B cell (primary cell): ENCODE measurements around the gene SRRM4. TPM values are rescaled to one million over a fixed set of nuclear protein-coding genes. Genes with fewer than 3 reads are reported as not detected.

Experiments
- ATAC-seq: fragments of 200-7000 bp; cut with Tn5 transposase; one replicate; pipeline ENCODE4 v1.10.0; 2021; ENCODE audit warnings: low read depth, mild to moderate bottlenecking, moderate number of reproducible peaks, moderate library complexity
- CTCF ChIA-PET: fragments of 350-600 bp; sonication (Branson Sonifier 250); formaldehyde crosslinking; loops from one replicate; lab custom pipeline; 2021; ENCODE audit warnings: antibody characterized with exemption, inconsistent platforms; lab: Charles Lee
- POLR2A ChIA-PET: fragments of 350-600 bp; sonication (Branson Sonifier 250); formaldehyde crosslinking; loops from one replicate; lab custom pipeline; 2021; ENCODE audit warnings: antibody characterized with exemption; lab: Charles Lee
- DNase-seq: peaks from one replicate; pipeline ENCODE4 v3.0.0; 2013
- H2AFZ ChIP-seq: 2 replicates; pipeline ENCODE4 v1.6.1; 2012; ENCODE audit warnings: mild to moderate bottlenecking, low read depth, low read length; ENCODE audit not compliant: insufficient read depth, poor library complexity, severe bottlenecking
- H3K27ac ChIP-seq, 2 donors: 1 replicate in 1 of 2; 2 replicates in 1 of 2; pipeline ENCODE4 v1.5.1; 2012 to 2013; ENCODE audit warnings: low read length in 2 of 2, mild to moderate bottlenecking in 2 of 2, moderate library complexity in 1 of 2
- H3K27me3 ChIP-seq, 4 experiments: fragments of 200-600 bp in 1 of 4; sonication (generic) in 1 of 4; replicated peaks in 1 of 4; 1 replicate in 2 of 4; 2 replicates in 2 of 4; pipeline versions ENCODE4 v1.6.1 to v1.7.0; 2013 to 2016; ENCODE audit warnings: low read length in 3 of 4, mild to moderate bottlenecking in 2 of 4, mixed read lengths in 1 of 4, moderate library complexity in 1 of 4; ENCODE audit not compliant: insufficient read depth in 4 of 4, control insufficient read depth in 3 of 4; ENCODE audit errors: control extremely low read depth in 1 of 4
- H3K36me3 ChIP-seq, 2 experiments: replicated peaks in 1 of 2; 1 replicate in 1 of 2; 2 replicates in 1 of 2; pipeline versions ENCODE4 v1.6.1 to v1.7.1; 2013; ENCODE audit warnings: low read length in 1 of 2; ENCODE audit not compliant: insufficient read depth in 2 of 2, control insufficient read depth in 1 of 2; ENCODE audit errors: control extremely low read depth in 1 of 2, extremely low read depth in 1 of 2
- H3K4me1 ChIP-seq, 2 donors: fragments of 200-600 bp in 1 of 2; sonication (generic) in 1 of 2; 1 replicate in 1 of 2; 2 replicates in 1 of 2; pipeline versions ENCODE4 v1.5.1 to v1.6.1; 2013 to 2017; ENCODE audit warnings: low read length in 2 of 2; ENCODE audit not compliant: control insufficient read depth in 2 of 2, insufficient read depth in 2 of 2
- H3K4me2 ChIP-seq: replicated peaks from 2 replicates; pipeline ENCODE3; 2012; ENCODE audit warnings: mild to moderate bottlenecking, low read depth, low read length; ENCODE audit not compliant: poor library complexity, severe bottlenecking
- H3K4me3 ChIP-seq, 5 experiments: fragments of 200-600 bp in 1 of 5; sonication (generic) in 1 of 5; 1 replicate in 3 of 5; 2 replicates in 2 of 5; pipeline versions ENCODE4 v1.5.1 to v1.7.0; 2011 to 2016; ENCODE audit warnings: low read length in 4 of 5, mild to moderate bottlenecking in 4 of 5, low read depth in 2 of 5, control low read depth in 1 of 5, moderate library complexity in 1 of 5; ENCODE audit not compliant: insufficient read depth in 1 of 5; ENCODE audit errors: control extremely low read depth in 1 of 5, extremely low read depth in 1 of 5
- H3K79me2 ChIP-seq: fragments of 200-600 bp; sonication (generic); one replicate; pipeline ENCODE4 v1.6.0; 2016; ENCODE audit warnings: low read length; ENCODE audit not compliant: control insufficient read depth, insufficient read depth
- H3K9ac ChIP-seq: fragments of 200-600 bp; sonication (generic); 2 replicates; pipeline ENCODE4 v1.6.1; 2017; ENCODE audit warnings: mild to moderate bottlenecking, low read length, moderate library complexity
- H3K9me3 ChIP-seq, 3 donors: one replicate each; pipeline versions ENCODE4 v1.6.1 to v1.7.1; 2013; ENCODE audit warnings: low read length in 2 of 3; ENCODE audit not compliant: control insufficient read depth in 2 of 3, insufficient read depth in 1 of 3; ENCODE audit errors: control extremely low read depth in 1 of 3
- H4K20me1 ChIP-seq: 2 replicates; pipeline ENCODE4 v1.6.0; 2012; ENCODE audit warnings: mild to moderate bottlenecking, low read length; ENCODE audit not compliant: insufficient read depth, control insufficient read depth, poor library complexity, severe bottlenecking
- H3K27ac Mint-ChIP-seq: one replicate; pipeline ENCODE4 v1.8.0; 2021; ENCODE audit warnings: mixed read lengths
- H3K27me3 Mint-ChIP-seq: one replicate; pipeline ENCODE4 v1.8.0; 2021; ENCODE audit warnings: mixed read lengths
- H3K4me1 Mint-ChIP-seq: one replicate; pipeline ENCODE4 v1.8.0; 2021; ENCODE audit warnings: mixed read lengths
- H3K4me3 Mint-ChIP-seq: one replicate; pipeline ENCODE4 v1.8.0; 2021; ENCODE audit warnings: mixed read lengths
- H3K9me3 Mint-ChIP-seq: one replicate; pipeline ENCODE4 v1.8.0; 2022; ENCODE audit warnings: mixed read lengths; ENCODE audit not compliant: insufficient read depth
- EZH2 ChIP-seq: IDR thresholded peaks from 2 replicates; pipeline ENCODE4 v1.6.1; 2012; ENCODE audit warnings: borderline replicate concordance, low read depth, mild to moderate bottlenecking, moderate library complexity, low read length; ENCODE audit not compliant: insufficient read depth, poor library complexity, severe bottlenecking
- WGBS: methylation state at CpG from one replicate; pipeline ENCODE4 v1.1.5; 2013; ENCODE audit warnings: missing lambda C conversion rate; ENCODE audit not compliant: insufficient coverage; 5-methylcytosine and 5-hydroxymethylcytosine counted together
- intact Hi-C: fragments of 100-400 bp; cut with micrococcal nuclease; formaldehyde crosslinking; loops from one replicate; pipeline ENCODE4 v1.10.0; 2022
- polyA plus RNA-seq: library from polyadenylated mRNA; depleted of rRNA; stranded (reverse); fragments of >200 nt; gene quantifications from 2 replicates; pipeline ENCODE4 v1.2.3, GENCODE V29; 2012
- total RNA-seq, 2 donors: library from RNA; stranded (reverse); fragments of 120-200 nt in 1 of 2; gene quantifications; 1 replicate in 1 of 2; 2 replicates in 1 of 2; pipeline versions ENCODE4 v1.2.3 to v1.2.4, GENCODE V29; 2013 to 2022
- TF ChIP-seq, protein P1 (sequence below): fragments of 200-600 bp; IDR thresholded peaks from one replicate; pipeline ENCODE4 v1.8.0; 2022; ENCODE audit warnings: antibody characterized with exemption, mild to moderate bottlenecking

SRRM4 gene
- total and polyA plus RNA-seq, 2 donors (not counting 1 experiment from before 2014, with no cell fraction given): not detected

DNA sequence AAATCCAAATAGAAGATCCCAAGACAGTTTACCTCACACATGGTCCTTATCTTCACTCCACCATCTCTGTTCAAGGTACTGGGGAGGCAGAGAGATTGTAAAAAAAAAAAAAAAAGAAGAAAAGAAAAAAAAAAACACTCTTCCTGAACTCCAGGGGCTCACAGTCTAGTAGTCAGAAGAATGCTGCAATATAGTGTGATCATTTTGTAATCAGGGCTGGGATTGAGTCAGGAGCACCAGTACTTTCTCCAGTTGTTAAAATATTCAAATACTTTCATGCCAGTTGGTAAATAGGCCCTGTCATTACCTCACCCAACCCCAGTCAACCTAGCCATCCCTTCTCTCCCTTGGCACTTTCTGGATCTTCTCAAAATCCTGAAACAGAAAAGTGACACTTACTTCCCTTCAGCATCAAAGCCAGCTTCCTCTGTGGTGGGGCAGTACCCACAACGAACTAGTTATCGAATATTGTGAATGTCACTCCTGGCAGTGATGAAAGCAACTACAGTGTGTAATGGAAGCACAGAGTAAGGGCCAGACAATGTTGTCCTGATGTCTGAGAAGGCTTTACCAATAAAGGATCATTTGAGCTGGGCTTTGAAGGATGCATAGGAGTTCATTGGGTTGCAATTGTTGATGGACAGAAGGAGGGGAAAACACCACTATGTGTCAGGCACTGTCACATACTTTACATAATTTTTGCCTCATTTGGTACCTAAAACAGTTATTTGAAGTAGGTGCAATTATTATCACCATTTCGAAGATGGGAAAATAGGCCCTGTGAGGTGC lies 153.1 kb downstream of the SRRM4 start:
- Mint-ChIP-seq H3K27ac (no peak overlapping the region), H3K27me3 (no peaks in the 10 kb centered on the region), H3K4me1 (no peaks in the 10 kb centered on the region), H3K4me3 (no peak overlapping the region), H3K9me3 (peaks cover 13% of the 10 kb centered on the region)
- H3K9me3 ChIP-seq: peaks cover 2 to 8% (median 3%) of the 10 kb centered on the region in 3 donors
- DNase-seq (no peak), ATAC-seq (no peak)
- H3K27ac ChIP-seq: no peak overlapping the region
- H2AFZ ChIP-seq: no peak overlapping the region
- H3K4me2 ChIP-seq: no peak overlapping the region
- no peaks in the 10 kb centered on the region for H3K79me2 ChIP-seq
- WGBS: 58% methylated on average over 3 of the region's 3 CpGs
- no peaks in the 10 kb centered on the region for H3K4me1 ChIP-seq
- POLR2A ChIA-PET: no interaction called here
- H3K27me3 ChIP-seq: no peaks in the 10 kb centered on the region
- no peaks in the 10 kb centered on the region for H3K36me3 ChIP-seq
- CTCF ChIA-PET: no interaction called here
- intact Hi-C loops: no loop called here
- TF ChIP-seq, protein P1, sequence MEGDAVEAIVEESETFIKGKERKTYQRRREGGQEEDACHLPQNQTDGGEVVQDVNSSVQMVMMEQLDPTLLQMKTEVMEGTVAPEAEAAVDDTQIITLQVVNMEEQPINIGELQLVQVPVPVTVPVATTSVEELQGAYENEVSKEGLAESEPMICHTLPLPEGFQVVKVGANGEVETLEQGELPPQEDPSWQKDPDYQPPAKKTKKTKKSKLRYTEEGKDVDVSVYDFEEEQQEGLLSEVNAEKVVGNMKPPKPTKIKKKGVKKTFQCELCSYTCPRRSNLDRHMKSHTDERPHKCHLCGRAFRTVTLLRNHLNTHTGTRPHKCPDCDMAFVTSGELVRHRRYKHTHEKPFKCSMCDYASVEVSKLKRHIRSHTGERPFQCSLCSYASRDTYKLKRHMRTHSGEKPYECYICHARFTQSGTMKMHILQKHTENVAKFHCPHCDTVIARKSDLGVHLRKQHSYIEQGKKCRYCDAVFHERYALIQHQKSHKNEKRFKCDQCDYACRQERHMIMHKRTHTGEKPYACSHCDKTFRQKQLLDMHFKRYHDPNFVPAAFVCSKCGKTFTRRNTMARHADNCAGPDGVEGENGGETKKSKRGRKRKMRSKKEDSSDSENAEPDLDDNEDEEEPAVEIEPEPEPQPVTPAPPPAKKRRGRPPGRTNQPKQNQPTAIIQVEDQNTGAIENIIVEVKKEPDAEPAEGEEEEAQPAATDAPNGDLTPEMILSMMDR: no peak
- TF ChIP-seq EZH2: no peak
- H3K4me3 ChIP-seq: no peak overlapping the region
- H3K9ac ChIP-seq: no peak overlapping the region
- no peaks in the 10 kb centered on the region for H4K20me1 ChIP-seq

DNA sequence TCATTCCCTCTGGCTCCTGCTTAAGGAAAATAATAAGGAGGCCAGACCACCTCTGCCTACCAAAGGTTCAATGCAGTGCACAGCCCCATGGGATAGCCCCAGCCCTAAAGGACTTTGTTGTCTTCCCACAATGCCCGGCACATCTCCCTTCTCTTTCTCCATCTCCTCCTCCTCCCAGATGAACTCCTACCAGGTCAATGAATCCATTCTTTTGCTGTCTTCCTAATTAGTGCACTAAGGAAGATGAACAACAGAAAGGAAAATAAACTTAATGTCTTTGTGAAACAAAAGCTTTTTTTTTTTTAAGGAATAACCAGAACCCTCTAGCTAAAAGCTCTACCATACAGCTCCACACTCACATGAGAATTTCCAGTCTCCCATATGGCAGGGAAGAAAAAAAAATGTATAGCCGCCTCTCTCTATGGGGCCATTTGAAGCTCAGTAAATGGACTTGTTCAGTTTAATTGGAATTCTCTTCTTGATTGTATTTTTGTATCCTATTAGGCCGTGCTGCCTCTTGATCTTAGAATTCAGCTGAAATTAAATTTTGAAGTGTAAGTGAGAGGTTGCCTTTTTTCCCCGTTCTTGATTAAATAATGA lies 155.6 kb downstream of the SRRM4 start:
- Mint-ChIP-seq H3K27ac (no peak overlapping the region), H3K4me3 (no peak overlapping the region), H3K27me3 (peaks cover 3% of the 10 kb centered on the region), H3K9me3 (peaks cover 5% of the 10 kb centered on the region), H3K4me1 (no peaks in the 10 kb centered on the region)
- intact Hi-C loops: no loop called here
- TF ChIP-seq, protein P1: no peak
- TF ChIP-seq EZH2: no peak
- POLR2A ChIA-PET: no interaction called here
- Histone ChIP-seq H3K4me1 (no peaks in the 10 kb centered on the region), H3K4me3 (no peak overlapping the region), H3K9me3 (peaks cover 2 to 3% (median 3%) of the 10 kb centered on the region in 3 donors), H4K20me1 (no peaks in the 10 kb centered on the region), H3K36me3 (no peaks in the 10 kb centered on the region), H3K4me2 (no peak overlapping the region), H3K27ac (no peak overlapping the region), H3K27me3 (no peaks in the 10 kb centered on the region), H3K79me2 (no peaks in the 10 kb centered on the region), H3K9ac (no peak overlapping the region), H2AFZ (no peak overlapping the region)
- CTCF ChIA-PET: interaction anchor here (1.2 kb wide), 1 partner anchor 14 kb away, joined by 3 read pairs; no protein-coding TSS in a partner anchor
- WGBS: 100% methylated on average over 1 of the region's 4 CpGs
- DNase-seq (no peak), ATAC-seq (no peak)
